Upper lobe of left lung (tissue), 4 donors: ENCODE data around the gene CFAP58.

Experiments
- CTCF ChIP-seq, 6 experiments: fragments of 450-650 bp in 4 of 6; fragments of 200-600 bp in 2 of 6; sonication (generic) in 2 of 6; IDR thresholded peaks; one replicate each; pipeline ENCODE4 v1.5.1; 2016 to 2019; ENCODE audit warnings: antibody characterized with exemption in 6 of 6
- EP300 ChIP-seq, 4 donors: sonication (generic); formaldehyde crosslinking; IDR thresholded peaks; one replicate each; pipeline ENCODE4 v1.5.1; 2017; ENCODE audit warnings: antibody characterized with exemption in 4 of 4, control low read depth in 2 of 4
- POLR2A ChIP-seq, 4 donors: fragments of 450-650 bp; IDR thresholded peaks; one replicate each; pipeline ENCODE4 v1.5.1; 2016 to 2017; ENCODE audit warnings: antibody characterized with exemption in 4 of 4, mild to moderate bottlenecking in 2 of 4

DNA sequence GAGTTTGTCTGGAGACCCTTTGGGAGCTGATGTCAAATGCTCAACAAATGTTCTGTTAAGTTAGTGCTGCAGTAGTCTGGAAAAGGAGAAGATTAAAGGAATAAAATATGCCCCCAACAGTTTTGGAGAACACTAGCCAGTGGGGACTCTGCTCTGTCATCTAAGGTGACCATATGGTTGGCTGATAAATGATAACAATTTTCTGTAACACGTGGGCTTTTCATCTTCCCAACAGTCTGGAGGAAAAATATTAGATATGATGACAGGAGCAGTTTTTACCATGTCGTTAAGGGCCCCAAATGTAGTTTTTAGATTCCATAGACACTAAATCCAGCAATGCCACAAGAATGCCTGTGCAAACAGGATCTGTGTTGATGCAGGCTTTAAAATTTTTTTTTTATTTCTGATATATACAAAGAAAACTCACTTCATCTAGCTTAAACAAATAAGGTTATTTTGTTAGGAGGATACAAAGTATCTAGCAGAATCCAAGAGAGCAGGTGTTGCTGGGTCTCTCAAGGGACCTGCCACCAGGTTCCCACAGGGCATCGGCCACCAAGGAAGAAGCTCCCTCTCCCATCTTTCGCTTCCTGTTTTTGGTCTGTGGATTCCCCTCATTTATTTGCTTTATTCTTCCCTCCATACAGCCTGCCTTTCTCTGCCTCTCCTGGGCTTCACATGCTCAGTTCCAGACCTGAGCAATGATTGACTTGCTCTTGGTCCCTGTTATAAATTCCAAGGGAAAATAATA, 6.2 kb upstream of the CFAP58 start:
- TF ChIP-seq CTCF (IDR thresholded peaks at IDR 0.05) (no peak), EP300 (IDR thresholded peaks at IDR 0.05) (no peak), POLR2A (IDR thresholded peaks at IDR 0.05) (no peak)
